Measurements from ENCODE around the gene MINDY1.

MINDY1 gene, protein sequence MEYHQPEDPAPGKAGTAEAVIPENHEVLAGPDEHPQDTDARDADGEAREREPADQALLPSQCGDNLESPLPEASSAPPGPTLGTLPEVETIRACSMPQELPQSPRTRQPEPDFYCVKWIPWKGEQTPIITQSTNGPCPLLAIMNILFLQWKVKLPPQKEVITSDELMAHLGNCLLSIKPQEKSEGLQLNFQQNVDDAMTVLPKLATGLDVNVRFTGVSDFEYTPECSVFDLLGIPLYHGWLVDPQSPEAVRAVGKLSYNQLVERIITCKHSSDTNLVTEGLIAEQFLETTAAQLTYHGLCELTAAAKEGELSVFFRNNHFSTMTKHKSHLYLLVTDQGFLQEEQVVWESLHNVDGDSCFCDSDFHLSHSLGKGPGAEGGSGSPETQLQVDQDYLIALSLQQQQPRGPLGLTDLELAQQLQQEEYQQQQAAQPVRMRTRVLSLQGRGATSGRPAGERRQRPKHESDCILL

DNA sequence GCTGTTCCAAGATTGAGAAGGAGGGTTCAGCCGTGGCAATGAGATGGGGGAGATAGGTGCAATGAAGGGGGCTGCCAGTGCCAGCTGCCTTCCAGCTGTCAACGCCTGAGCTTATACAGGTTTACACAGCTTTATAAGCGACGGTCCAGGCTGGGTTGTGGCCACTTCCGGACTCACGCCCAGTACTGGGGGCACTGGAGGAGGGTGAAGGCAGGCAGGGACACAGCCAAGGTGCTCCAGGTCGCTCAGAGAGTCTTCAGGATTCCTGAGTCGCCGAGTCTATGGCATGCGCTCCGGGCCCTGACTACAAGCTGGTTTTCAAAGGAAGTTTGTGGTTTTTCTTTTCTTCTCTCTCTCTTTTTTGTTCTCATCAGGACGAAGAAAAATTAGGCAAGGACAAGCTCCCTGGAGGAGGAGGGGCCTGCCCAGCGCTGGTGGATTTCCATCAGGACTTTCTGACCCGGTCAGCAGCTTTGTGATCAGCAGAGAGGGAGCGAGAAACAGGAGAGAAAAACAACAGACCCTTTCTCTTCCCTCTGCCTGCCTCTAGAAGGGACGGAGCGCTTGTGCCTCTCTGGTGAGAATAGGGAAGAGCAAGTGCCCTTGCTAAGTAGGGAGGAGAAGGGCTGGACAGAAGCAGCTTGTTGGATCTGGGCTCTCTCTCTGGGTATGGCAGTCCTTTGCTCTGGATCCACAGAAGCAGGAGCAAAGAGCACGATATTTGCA, at the start of gene MINDY1:
TSS of gene MINDY1 (minus strand) at position 576 of the 726 bp plus-strand sequence. CDS start 4,285 bp downstream, outside the sequence.
- H3K9ac ChIP-seq = peak within 1 kb of the TSS; percentile 85

DNA sequence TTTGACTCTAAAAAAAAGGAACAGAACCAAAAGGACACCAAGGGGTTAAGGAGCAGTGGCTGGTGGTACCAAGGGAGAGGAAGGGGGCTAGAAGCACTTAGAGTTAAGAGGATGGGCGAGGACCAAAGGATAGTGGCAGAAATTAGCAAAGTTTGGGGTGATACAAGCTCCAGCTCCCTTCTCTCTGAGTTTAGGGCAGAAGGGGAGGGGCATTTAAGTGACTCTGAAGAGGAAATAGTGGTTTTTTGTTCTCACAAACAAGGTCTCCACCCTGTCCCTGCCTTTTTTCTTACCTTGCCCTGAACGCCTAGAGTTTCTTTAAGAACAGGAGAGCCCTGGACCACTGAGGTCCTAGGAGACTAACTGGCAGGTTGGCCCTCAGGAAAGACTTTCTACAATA, 49.4 kb upstream of the MINDY1 start:
- H3K36me3 ChIP-seq = peaks cover 68% of the 10 kb centered on the region
- peak overlapping the region; percentile 66 for H3K9ac ChIP-seq

More for the DNA sequence above, at the start of gene MINDY1:
- H3K27me3 ChIP-seq = no peaks in the 10 kb centered on the region
- H3K27ac ChIP-seq = peak within 1 kb of the TSS; percentile 84
- no peaks in the 10 kb centered on the region; the same call in 1 of the 2 replicates for H4K20me1 ChIP-seq
- TF ChIP-seq Cebpa-rat (IDR thresholded peaks at IDR 0.05) = no peak
- peak within 1 kb of the TSS; percentile 72 for H3K4me3 ChIP-seq
- H3K36me3 ChIP-seq = peaks cover 13% of the 10 kb centered on the region
- H3K9me3 ChIP-seq = no peaks in the 10 kb centered on the region
- peak within 1 kb of the TSS; percentile 94 for H3K4me2 ChIP-seq
- peaks cover 81% of the 10 kb centered on the region for H3K4me1 ChIP-seq

DNA sequence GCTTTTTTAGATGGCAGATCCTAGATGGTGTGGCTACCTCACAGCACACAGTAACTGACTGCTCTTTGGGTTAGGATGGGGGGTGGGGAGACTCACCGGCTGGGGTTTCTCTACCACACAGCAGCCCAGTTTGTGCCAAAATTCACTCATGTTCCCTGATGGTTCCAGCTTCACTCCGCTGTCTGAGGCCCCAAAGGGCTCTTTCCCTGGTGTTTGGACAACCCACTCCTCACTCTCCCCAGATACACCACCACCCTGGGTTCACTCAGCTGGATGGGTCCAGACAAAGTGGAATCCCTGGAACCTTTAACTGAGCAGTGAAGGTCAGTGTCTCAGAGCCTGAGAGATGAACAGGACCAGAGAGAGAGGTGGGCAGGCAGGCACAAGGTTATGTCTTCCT, 48.9 kb upstream of the MINDY1 start:
- no peak overlapping the region for H3K4me3 ChIP-seq
- peak overlapping the region; percentile 66; the same call in 1 of the 2 replicates for H3K9ac ChIP-seq
- H4K20me1 ChIP-seq = peaks cover 76% of the 10 kb centered on the region
- no peaks in the 10 kb centered on the region for H3K9me3 ChIP-seq
- H3K36me3 ChIP-seq = peaks cover 74% of the 10 kb centered on the region
- H3K4me1 ChIP-seq = peaks cover 39% of the 10 kb centered on the region
- peak overlapping the region; percentile 95 for H3K4me2 ChIP-seq
- no peak for TF ChIP-seq Cebpa-rat (IDR thresholded peaks at IDR 0.05)
- H3K27ac ChIP-seq = no peak overlapping the region
- H3K27me3 ChIP-seq = no peaks in the 10 kb centered on the region; the same call in 1 of the 2 replicates

More for the DNA sequence above, 49.4 kb upstream of the MINDY1 start:
- Histone ChIP-seq H3K4me2 (peak overlapping the region; percentile 95), H3K27ac (no peak overlapping the region), H4K20me1 (peaks cover 73% of the 10 kb centered on the region), H3K9me3 (no peaks in the 10 kb centered on the region), H3K4me1 (peaks cover 41% of the 10 kb centered on the region), H3K4me3 (peak overlapping the region; percentile 31; the same call in 1 of the 2 replicates), H3K27me3 (no peaks in the 10 kb centered on the region)
- TF ChIP-seq Cebpa-rat (IDR thresholded peaks at IDR 0.05) = no peak

DNA sequence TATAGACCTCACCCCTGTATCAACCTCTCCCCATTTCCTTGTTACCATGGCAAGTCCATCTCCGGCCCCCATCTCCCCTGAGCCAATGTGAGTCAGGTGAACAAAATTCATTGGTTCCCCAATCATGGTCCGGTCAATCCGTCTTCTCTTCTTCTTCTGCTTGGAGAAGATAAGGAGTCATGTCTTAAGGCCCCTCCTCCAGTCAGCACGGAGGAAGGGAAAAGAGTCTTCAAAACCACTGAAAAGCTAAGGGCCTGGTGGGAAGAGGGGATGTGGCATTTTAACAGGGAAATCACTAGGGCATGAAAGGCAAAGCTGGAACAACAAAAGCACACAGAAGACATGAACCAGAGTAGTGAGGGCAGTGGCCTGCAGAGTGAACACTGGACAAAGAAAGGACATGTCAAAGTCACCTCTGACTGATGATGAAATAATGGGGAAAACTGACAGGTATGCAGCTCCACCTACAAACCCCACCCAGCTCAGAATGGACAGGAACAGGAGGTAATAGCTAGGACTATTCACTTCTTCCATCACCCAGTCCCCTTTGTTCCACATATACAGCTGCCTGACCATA, 48.4 kb upstream of the MINDY1 start:
- no peak overlapping the region for H3K9ac ChIP-seq
- TF ChIP-seq Cebpa-rat (IDR thresholded peaks at IDR 0.05) = no peak
- H3K4me3 ChIP-seq = no peak overlapping the region
- peak overlapping the region; percentile 95 for H3K4me2 ChIP-seq
- H3K4me1 ChIP-seq = peaks cover 39% of the 10 kb centered on the region
- peaks cover 79% of the 10 kb centered on the region for H3K36me3 ChIP-seq
- no peak overlapping the region for H3K27ac ChIP-seq
- peaks cover 2% of the 10 kb centered on the region for H3K27me3 ChIP-seq
- H4K20me1 ChIP-seq = peaks cover 81% of the 10 kb centered on the region
- no peaks in the 10 kb centered on the region for H3K9me3 ChIP-seq

DNA sequence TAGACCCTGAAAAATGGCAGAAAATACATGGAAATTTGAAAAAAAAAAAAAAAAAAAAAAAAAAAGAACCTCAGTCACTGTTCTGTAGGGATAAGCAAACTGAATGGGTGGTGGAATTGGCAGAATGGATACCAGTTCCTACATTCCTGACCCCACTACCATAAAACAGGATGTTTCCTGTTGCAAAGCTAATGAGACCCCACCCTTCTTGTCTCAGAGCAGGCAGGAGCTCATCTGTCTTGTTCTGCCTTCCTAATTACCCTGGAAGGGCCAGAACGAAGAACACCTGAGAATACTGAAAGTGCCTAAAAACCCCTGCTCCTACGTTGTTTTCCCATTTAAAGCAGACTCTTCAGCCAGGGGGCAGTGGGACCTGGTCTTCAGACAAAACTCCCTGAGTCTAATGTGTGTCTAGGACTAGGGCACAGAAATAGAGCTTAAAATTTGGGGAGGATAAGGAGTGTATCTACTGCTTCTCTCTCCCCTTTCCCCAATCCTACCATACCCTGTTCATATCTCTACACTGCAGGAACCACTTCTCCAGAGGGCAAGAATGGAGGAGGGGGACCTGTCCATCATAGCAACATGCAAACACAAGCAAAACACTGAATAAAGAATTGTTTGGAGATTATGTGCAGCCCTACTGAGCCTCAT, 44.8 kb upstream of the MINDY1 start:
- Histone ChIP-seq H3K4me3 (no peak overlapping the region), H3K4me1 (peaks cover 29% of the 10 kb centered on the region), H3K36me3 (peaks cover 72% of the 10 kb centered on the region), H3K9me3 (peaks cover 5% of the 10 kb centered on the region; the same call in 1 of the 2 replicates), H3K9ac (no peak overlapping the region), H4K20me1 (peaks cover 90% of the 10 kb centered on the region), H3K27me3 (peaks cover 38% of the 10 kb centered on the region), H3K4me2 (no peak overlapping the region), H3K27ac (no peak overlapping the region)
- no peak for TF ChIP-seq Cebpa-rat (IDR thresholded peaks at IDR 0.05)

DNA sequence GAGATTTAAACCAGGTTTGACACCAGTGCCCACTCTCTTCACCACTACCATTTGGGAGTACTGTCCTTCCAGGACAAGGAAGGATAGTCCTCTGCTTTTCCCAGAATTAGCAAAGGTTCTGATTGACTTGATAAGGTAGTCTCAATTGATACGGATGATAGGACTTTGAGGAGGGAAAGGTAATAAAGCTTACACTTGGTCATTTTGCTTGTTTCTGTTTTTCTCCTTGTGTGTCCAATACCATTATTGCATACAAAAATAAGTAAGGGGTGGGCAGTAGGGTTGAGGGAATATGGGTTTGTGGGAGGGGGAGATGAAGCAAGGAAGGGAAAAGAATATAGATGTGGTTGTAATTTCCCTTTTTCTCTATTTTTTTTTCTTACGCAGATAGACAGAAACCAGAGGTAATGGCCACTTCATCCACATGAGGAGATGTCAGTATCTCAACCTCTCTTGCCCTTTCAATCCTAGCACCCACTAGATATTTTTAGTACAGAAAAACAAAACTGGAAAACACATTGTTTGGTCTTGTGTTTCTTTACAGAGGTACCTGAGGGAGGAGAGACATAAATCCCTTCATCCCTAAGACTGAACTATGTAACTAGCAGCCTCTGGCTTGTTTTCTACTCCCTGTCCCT, 43.5 kb upstream of the MINDY1 start:
- peaks cover 86% of the 10 kb centered on the region for H4K20me1 ChIP-seq
- peaks cover 47% of the 10 kb centered on the region for H3K27me3 ChIP-seq
- peaks cover 59% of the 10 kb centered on the region for H3K36me3 ChIP-seq
- peaks cover 5% of the 10 kb centered on the region; the same call in 1 of the 2 replicates for H3K9me3 ChIP-seq
- no peak overlapping the region for H3K4me3 ChIP-seq
- no peak for TF ChIP-seq Cebpa-rat (IDR thresholded peaks at IDR 0.05)
- no peak overlapping the region for H3K27ac ChIP-seq
- H3K9ac ChIP-seq = no peak overlapping the region
- H3K4me2 ChIP-seq = no peak overlapping the region
- H3K4me1 ChIP-seq = peaks cover 16% of the 10 kb centered on the region

DNA sequence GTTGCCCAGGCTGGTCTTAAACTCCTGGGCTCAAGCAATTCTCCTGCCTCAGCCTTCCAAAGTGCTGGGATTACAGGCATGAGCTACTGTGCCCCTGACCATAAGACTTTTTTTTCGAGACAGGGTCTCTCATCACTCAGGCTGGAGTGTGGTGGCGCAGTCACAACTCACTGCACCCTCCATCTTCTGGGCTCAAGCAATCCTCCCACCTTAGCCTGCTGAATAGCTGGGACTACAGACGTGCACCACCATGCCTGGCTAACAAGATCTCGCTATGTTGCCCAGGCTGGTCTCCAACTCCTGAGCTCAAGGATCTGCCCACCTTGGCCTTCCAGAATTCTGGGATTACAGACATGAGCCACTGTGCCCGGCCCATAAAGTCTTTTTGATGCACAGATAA, 42.8 kb upstream of the MINDY1 start:
- no peak for TF ChIP-seq Cebpa-rat (IDR thresholded peaks at IDR 0.05)
- Histone ChIP-seq H4K20me1 (peaks cover 79% of the 10 kb centered on the region), H3K9me3 (peaks cover 5% of the 10 kb centered on the region; the same call in 1 of the 2 replicates), H3K27me3 (peaks cover 47% of the 10 kb centered on the region), H3K27ac (no peak overlapping the region), H3K36me3 (peaks cover 54% of the 10 kb centered on the region), H3K4me2 (no peak overlapping the region), H3K4me1 (peaks cover 11% of the 10 kb centered on the region; the same call in 1 of the 2 replicates), H3K9ac (no peak overlapping the region), H3K4me3 (no peak overlapping the region)

DNA sequence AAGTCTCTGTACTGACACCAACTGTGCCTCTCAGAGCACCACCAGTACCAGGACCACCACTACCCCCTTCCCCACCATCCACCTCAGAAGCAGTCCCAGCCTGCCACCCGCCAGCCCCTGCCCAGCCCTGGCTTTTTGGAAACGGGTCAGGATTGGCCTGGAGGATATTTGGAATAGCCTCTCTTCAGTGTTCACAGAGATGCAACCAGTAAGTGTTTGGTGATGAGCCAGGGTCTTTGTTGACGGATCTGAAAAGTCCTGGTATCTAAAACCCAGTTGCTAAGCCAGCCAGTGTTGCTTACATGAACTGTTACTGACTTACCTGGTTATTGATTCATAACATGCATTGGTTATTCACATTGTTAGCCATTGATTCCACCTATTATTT, 41.9 kb upstream of the MINDY1 start:
- Histone ChIP-seq H3K27me3 (peaks cover 47% of the 10 kb centered on the region), H3K4me1 (peaks cover 11% of the 10 kb centered on the region; the same call in 1 of the 2 replicates), H3K9ac (no peak overlapping the region), H3K27ac (no peak overlapping the region), H3K36me3 (peaks cover 52% of the 10 kb centered on the region), H3K4me2 (peak overlapping the region; percentile 73), H4K20me1 (peaks cover 70% of the 10 kb centered on the region), H3K9me3 (peaks cover 5% of the 10 kb centered on the region; the same call in 1 of the 2 replicates), H3K4me3 (peak overlapping the region; percentile 62)
- TF ChIP-seq Cebpa-rat (IDR thresholded peaks at IDR 0.05) = no peak
